ENCODE measurements around the gene ATAD3C.

DNA sequence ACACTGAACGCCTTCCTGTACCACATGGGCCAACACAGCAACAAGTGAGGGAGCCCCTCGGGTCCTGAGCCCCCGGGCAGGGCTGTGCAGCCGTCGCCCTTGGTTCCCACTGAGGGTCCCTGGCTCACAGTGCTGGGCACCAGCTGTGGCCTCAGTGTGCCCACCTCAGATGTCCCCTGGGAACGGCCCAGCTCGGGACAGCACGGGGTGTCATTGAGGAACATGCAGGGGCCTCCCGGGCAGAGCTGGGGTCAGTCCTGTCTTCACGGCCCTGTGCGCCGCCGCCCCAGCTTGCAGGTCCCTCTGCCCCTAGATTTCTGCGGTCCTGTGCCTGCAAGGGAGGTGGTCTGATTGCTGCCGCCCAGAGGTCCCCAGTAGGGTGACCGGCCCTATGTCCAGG, 39.7 kb downstream of the ATAD3C start:
- TF ChIP-seq, protein P1, sequence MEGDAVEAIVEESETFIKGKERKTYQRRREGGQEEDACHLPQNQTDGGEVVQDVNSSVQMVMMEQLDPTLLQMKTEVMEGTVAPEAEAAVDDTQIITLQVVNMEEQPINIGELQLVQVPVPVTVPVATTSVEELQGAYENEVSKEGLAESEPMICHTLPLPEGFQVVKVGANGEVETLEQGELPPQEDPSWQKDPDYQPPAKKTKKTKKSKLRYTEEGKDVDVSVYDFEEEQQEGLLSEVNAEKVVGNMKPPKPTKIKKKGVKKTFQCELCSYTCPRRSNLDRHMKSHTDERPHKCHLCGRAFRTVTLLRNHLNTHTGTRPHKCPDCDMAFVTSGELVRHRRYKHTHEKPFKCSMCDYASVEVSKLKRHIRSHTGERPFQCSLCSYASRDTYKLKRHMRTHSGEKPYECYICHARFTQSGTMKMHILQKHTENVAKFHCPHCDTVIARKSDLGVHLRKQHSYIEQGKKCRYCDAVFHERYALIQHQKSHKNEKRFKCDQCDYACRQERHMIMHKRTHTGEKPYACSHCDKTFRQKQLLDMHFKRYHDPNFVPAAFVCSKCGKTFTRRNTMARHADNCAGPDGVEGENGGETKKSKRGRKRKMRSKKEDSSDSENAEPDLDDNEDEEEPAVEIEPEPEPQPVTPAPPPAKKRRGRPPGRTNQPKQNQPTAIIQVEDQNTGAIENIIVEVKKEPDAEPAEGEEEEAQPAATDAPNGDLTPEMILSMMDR (conservative IDR thresholded peaks at IDR 0.05 in 1 of 2, IDR thresholded peaks at IDR 0.05 in 1 of 2; ENCODE audit: low read depth in 1 of 2, low read length in 2 of 2) = no peak
- TF ChIP-seq EZH2 (IDR thresholded peaks at IDR 0.05; ENCODE audit: low read length, missing control alignments) = no peak
